Stimulated activated CD4-positive, alpha-beta T cell treated with anti-CD3 and anti-CD28 coated beads, TNF-alpha, amount 100 ng/mL, for 24 hours (primary cell): ENCODE data around the gene IGF2R.
"Not testable (repeated sequence)": the region's sequence is repeated elsewhere in the genome, so short reads cannot be mapped to it uniquely, and the experiment has no call there.

Experiments
- DNase-seq, 3 experiments: peaks; one replicate each; pipeline ENCODE4 v3.0.0-alpha.2; 2020; ENCODE audit warnings: low read depth in 3 of 3

Gene IGF2R

GRCh38 chr6:159951772-159952171, 17.1 kb upstream of the IGF2R start:
- no peak for DNase-seq

DNA sequence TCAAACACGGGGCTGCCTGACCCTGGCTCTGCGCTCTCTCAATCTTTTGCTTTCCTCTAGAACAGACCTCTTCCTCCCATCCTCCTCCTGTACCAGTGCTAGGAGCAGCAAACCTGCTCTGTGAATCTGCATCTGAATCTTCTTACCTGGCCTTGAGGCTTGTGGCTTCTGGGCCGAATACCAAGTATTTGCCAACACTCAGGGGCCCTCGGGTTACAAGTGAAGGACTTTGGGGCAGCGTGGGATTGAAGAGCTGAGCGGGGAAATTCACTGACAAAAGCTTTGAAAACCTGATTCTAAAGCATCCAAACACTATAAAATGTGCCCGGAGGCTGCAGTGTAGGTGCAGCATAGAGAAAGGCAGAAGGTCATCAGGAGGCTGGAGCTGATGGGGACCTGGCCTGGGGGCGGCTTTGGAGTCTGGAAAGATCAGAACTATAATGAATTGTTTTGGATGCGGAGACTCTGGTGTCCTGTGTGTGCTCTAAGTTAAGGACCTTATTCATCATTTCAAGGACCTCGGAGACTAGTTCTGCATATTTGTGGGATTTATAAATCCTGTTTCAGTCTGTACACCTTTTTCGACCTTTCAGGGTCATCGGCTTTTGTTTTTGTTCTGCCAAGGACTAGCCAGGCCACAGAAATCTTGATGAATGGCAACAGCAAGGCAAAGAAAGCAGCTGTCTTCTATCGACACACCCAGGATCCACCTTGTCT, 16.4 kb upstream of the IGF2R start:
- no peak for DNase-seq

- no peak for DNase-seq
Measured at GRCh38 chr6:159953091-159953601, 15.7 kb upstream of the IGF2R start.

GRCh38 chr6:159955945-159956361, 12.9 kb upstream of the IGF2R start:
- DNase-seq, result no peak

GRCh38 chr6:159957071-159957673, 11.7 kb upstream of the IGF2R start:
- DNase-seq, result no peak

DNA sequence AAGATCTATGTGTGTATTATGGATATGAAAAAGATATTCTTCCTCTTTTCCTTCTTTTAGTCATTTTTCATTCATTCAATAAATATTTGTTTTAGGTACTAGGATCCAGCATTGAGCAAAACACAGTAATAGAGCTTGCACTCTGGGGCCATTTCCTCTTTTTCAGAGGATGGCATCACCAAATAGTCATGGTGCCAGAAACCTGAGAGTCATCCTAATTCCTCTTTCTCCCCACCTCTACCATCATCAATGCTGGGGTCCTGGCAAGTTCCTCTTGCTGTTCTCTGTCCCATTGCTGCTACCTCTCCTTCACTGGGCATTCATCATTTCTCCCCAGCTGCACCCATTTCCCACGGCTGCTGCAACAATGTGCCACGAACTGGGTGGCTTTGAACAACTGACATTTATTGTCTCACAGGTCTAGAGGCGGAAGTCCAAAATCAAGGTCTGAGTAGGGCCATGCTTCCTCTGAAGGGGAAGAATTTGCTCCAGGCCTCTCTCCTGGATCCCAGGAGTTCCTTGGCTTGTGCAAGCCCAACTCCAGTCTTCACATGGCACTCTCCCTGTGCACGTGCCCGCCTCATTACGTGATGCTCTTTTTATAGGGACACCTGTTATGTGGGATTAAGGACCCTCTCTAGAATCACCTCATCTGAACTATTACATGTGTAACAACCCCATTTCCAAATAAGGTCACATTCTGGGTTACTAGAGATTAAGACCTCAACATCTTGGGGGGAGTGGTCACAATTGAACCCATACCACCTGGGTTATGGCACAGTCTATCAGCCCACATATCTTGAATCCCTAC, 9.5 kb upstream of the IGF2R start:
- no peak for DNase-seq

GRCh38 chr6:159959976-159960384, 8.9 kb upstream of the IGF2R start:
- no peak for DNase-seq

GRCh38 chr6:159960485-159960884, 8.4 kb upstream of the IGF2R start:
- DNase-seq, result no peak

DNA sequence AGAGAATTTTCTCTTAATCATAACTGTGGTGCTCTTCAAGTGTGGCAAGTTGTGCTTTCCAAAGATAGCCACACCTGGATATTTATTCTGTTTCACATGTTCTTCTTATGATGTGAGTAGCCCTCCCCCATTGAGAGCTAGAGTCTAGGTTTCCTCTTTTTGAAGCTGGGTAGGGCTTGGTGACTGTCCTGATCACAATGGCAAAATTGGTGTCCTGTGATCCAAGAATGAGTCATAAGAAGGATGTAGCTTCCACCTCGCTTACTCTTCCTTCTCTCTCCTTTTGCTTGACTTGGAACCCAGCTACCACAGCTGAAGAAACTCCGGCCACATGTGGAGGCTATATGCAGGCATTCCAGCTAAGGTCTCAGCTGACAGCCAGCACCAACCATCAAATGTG, 7.4 kb upstream of the IGF2R start:
- DNase-seq, result no peak

DNA sequence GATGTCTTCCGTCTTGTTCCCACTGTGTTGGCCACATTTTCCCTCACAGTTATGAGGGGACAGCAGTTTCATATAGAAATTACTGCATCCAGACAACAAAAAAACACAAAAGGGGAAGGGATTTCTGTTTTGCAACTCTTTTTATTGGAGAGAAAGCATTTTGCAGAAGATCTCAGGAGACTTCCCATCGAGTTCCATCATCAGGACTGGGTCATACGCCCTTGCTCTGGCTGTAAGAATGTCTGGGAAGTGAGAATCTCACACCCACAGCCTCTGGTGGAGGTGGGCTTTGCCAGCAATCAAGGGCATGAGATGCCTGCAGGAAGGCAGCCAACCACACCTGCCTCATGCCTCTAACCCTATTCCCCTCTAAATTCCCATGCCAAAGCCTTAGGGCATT, 5.8 kb upstream of the IGF2R start:
- DNase-seq, result no peak

DNA sequence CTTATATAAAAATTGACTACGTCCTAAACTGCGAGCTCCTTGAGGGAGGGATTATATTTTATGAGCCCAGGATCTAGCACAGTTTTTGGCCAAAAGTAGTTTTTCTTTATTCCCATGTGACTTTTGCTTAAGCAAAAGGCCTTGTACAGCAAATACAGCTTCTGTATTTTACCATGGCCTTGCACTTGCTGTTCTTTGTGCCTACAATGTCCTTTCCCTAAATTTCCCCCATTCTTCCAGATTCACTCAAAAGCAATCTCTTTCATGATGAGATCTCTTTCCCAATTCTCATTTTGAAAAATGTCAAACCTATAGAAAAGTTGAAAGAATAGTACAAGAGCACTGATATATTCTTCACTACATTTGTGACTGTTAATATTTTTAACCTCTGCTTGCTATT, 4.8 kb upstream of the IGF2R start:
- no peak for DNase-seq

DNA sequence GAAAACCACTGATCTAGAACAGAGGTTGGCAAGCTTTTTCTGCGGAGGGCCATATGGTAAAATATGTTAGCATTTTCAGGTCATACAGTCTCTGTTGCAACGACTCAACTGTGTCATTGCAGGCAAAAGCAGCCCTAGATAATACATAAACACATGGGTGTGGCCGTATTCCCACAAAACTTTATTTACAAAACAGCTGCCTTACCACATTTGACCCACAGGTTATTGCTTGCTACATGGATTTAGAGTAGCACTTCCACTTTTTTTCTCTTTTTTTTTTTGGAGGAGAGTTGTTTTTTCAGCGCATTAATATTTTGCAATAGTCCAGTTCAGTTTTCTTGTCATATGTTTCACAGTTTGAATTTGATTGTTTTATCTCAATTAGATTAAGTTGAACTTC, 2.5 kb upstream of the IGF2R start:
- no peak for DNase-seq

- no peak for DNase-seq
Measured at GRCh38 chr6:159966981-159967380, 1.9 kb upstream of the IGF2R start.

- not testable (repeated sequence) for DNase-seq
Measured at GRCh38 chr6:159967621-159968020, 1.3 kb upstream of the IGF2R start.

- DNase-seq, result no peak
Measured at GRCh38 chr6:159969204-159969912, 476 bp downstream of the IGF2R start.

DNA sequence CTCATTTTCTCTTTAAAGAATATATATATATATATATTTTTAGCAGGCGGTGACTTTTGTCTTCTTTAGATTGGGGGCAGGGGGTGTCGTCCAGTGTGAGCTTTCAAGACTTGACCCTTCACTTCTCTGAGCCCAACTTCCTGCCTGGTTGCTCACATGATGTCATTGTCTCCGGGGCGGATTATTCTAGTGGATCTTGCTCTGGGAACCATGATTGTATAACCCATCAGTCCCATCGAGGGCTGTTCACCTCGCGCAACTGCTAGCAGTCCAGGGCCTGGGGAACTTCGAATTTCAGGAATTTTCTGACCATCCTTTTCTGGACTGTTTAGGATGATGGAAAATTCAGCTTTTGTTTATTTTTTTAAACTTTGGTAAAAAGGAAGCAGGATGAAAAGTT, 1.0 kb downstream of the IGF2R start:
- DNase-seq, result no peak

- no peak for DNase-seq
Measured at GRCh38 chr6:159970659-159971063, 1.8 kb downstream of the IGF2R start.

DNA sequence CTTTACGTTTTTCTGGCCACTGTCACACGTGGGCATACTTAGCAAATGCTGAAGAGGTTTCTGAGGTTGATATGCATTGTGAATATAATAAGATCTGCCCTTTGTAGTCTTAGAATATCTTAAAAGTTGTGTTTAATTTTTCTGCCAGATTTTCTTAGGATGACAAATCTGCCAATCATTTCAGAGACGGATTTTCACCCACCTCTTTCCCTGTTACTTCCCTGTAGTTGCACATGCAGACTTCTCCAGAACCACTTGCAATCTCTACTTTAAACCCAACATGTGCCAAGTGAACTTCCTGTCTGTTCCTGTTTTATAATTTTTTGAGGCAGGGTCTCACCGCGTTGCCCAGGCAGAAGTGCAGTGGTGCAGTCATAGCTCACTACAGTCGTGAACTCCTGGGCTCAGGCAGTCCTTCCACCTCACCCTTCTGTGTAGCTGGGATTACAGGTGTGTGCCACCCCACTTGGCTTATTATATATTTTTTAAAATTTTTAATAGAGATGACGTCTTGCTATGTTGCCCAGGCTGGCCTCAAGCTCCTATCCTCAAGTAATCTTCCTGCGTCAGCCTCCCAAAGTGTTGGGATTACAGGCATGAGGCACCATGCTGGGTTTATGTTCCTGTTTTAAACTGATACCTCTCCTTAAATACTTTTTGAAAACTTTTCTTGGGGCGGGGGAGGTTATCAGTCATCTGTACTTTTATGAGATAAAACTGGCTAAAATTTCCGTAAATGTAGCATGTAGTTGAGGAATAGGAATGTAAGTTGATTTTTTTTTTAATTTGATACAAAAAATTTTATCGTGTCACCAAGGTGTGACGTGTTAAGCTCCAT, 2.7 kb downstream of the IGF2R start:
- no peak for DNase-seq

DNA sequence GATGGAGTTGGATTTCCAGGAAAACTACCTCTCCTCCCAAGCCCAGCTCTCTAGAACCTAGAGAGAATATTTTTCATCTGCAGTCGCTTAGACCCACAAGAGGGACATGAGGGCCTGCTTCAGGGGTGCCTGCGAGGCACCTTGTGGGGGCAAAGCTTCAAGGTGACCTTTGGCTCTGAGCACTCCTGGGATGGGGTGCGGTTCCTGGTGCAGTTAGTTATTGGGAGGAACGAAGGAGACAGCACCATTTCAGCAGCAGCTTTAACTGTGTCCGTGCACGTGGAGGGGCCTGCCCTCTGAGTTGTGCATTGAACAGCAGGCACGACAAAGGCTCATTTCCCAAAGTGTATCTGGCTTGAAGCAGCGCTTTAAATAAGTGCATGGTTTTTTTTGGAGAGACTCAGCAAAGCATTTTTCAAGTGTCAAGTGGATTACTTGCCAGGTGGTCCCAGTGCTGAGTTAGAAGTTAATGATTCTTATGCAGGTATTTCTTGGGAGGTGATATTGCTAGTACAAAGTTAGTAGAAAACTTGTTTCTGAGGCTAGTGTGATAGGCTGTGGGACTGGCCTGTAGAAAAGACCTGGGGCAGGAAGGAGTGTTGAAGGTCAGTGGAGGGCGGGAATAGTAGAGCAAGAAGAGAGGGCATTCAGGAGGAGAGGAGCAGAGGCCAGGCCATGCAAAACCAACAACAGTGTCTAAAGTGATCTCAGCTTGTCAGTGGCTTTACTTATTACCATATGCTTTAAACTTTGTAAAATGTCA, 3.8 kb downstream of the IGF2R start:
- no peak for DNase-seq

GRCh38 chr6:159973406-159973805, 4.5 kb downstream of the IGF2R start:
- DNase-seq, result no peak
